ENCODE results near the gene OR2L8.

OR2L8 gene

GRCh38 chr1:247964933-247965332 lies 16.3 kb downstream of the OR2L8 start, which contains the start of gene OR2AK2:
Gene OR2AK2, plus strand, starts transcription at chr1:247965233. Its CDS starts 144 bp downstream, at chr1:247965377.
- no peak for DNase-seq (ENCODE audit: low read depth)
- H3K4me3 ChIP-seq (ENCODE audit: low read depth, low read length) = no peak within 1 kb of the TSS

- DNase-seq (ENCODE audit: low read depth) = no peak
- H3K4me3 ChIP-seq (ENCODE audit: low read depth, low read length) = no peak overlapping the region
Observed at GRCh38 chr1:247966532-247967204, 18.0 kb downstream of the OR2L8 start.

- H3K4me3 ChIP-seq (ENCODE audit: low read depth, low read length) = no peak overlapping the region
- DNase-seq (ENCODE audit: low read depth) = no peak
Observed at GRCh38 chr1:247992986-247993385, 44.3 kb downstream of the OR2L8 start.

- DNase-seq (ENCODE audit: low read depth) = no peak
Observed at GRCh38 chr1:247998811-247999210, 50.2 kb downstream of the OR2L8 start.

More at GRCh38 chr1:247998811-247999210, 50.2 kb downstream of the OR2L8 start:
- no peak overlapping the region for H3K4me3 ChIP-seq (ENCODE audit: low read depth, low read length)
